ENCODE data around the gene PRKG1. TPM values are rescaled to one million over a fixed set of nuclear protein-coding genes. Genes with fewer than 3 reads are reported as not detected.

The PRKG1 gene
- total RNA-seq, 1 experiment from 2014 or later = 10.4 TPM

- H3K27ac Mint-ChIP-seq = no peak overlapping the region
- Histone ChIP-seq H3K4me1 (ENCODE audit: insufficient read depth, low read length) (no peaks in the 10 kb centered on the region; the same call in 1 of the 2 replicates), H3K79me2 (ENCODE audit: insufficient read depth, low read length) (no peaks in the 10 kb centered on the region), H4K8ac (replicated peaks; ENCODE audit: insufficient read length, low read depth, low read length) (no peak overlapping the region), H3K23me2 (ENCODE audit: insufficient read length, low read depth, low read length, poor library complexity, severe bottlenecking) (no peaks in the 10 kb centered on the region), H2BK20ac (ENCODE audit: low read depth, low read length, poor library complexity, severe bottlenecking) (no peak overlapping the region), H3K27ac (ENCODE audit: insufficient read length, low read depth, low read length) (no peak overlapping the region), H3K18ac (ENCODE audit: insufficient read length, low read depth, low read length) (no peak overlapping the region), H3T11ph (ENCODE audit: low read length) (no peak overlapping the region), H3K9me3 (ENCODE audit: control insufficient read depth, low read depth, low read length) (no peaks in the 10 kb centered on the region), H2BK12ac (ENCODE audit: insufficient read length, low read depth, low read length) (no peak overlapping the region), H3K27me3 (ENCODE audit: insufficient read depth, low read length) (no peaks in the 10 kb centered on the region), H3K4ac (ENCODE audit: low read depth, low read length) (no peak overlapping the region), H4K20me1 (ENCODE audit: control insufficient read depth, insufficient read depth, insufficient read length) (no peaks in the 10 kb centered on the region), H2BK120ac (ENCODE audit: low read depth, low read length, poor library complexity, severe bottlenecking) (no peak overlapping the region), H4K5ac (ENCODE audit: insufficient read length, low read depth, low read length) (no peak overlapping the region), H3K14ac (ENCODE audit: insufficient read depth, low read length) (no peak overlapping the region), H2BK15ac (ENCODE audit: low read depth, low read length) (no peak overlapping the region), H2AK5ac (ENCODE audit: insufficient read length, low read length) (no peak overlapping the region), H3K4me2 (ENCODE audit: insufficient read depth, insufficient read length, low read length) (no peak overlapping the region), H4K91ac (ENCODE audit: insufficient read length, low read depth, low read length) (no peak overlapping the region), H3K9ac (ENCODE audit: extremely low read depth, insufficient read length, low read length) (no peak overlapping the region), H3K23ac (ENCODE audit: insufficient read length, low read depth, low read length) (no peak overlapping the region), H3K79me1 (ENCODE audit: insufficient read depth, low read depth, low read length, poor library complexity, severe bottlenecking) (no peaks in the 10 kb centered on the region), H2AFZ (ENCODE audit: low read length) (no peak overlapping the region), H2BK5ac (ENCODE audit: insufficient read length, low read length) (no peak overlapping the region), H3K56ac (ENCODE audit: insufficient read length, low read depth, low read length) (no peak overlapping the region)
- WGBS (ENCODE audit: extremely low coverage, insufficient read length, low lambda C conversion rate) = no CpG with 5 or more reads among the region's 4 CpGs
- peaks cover 8% of the 10 kb centered on the region in 2 experiments for H3K4me1 Mint-ChIP-seq
- H3K9me3 Mint-ChIP-seq = no peaks in the 10 kb centered on the region
- no peaks in the 10 kb centered on the region for H3K36me3 Mint-ChIP-seq (ENCODE audit: insufficient read depth in 1 of 3, low read depth in 3 of 3)
- no peak overlapping the region for H3K4me3 Mint-ChIP-seq
- TF ChIP-seq CTCF (conservative IDR thresholded peaks at IDR 0.05) = no peak
- H3K27me3 Mint-ChIP-seq (ENCODE audit: low read depth) = no peaks in the 10 kb centered on the region
- no peak for DNase-seq
Observed at GRCh38 chr10:51109801-51110533, 35.7 kb downstream of the PRKG1 start.

Data from H9 (cell line).